ENCODE data around the gene ENTR1.

GRCh38 chr9:136368190-136368589 is 42.2 kb downstream of the ENTR1 start:
- TF ChIP-seq STAG1 (CRISPR knock-in tag; IDR thresholded peaks at IDR 0.05) (no peak), ZMYM4 (CRISPR knock-in tag; IDR thresholded peaks at IDR 0.05) (no peak), MTA1 (CRISPR knock-in tag; IDR thresholded peaks at IDR 0.05; ENCODE audit: borderline replicate concordance) (no peak), BRCA1 (CRISPR knock-in tag; IDR thresholded peaks at IDR 0.05) (no peak), CTCF (CRISPR knock-in tag; IDR thresholded peaks at IDR 0.05) (no peak), POLR2A (IDR thresholded peaks at IDR 0.05; ENCODE audit: insufficient read depth in 1 of 2, low read depth in 2 of 2, low read length in 2 of 2) (no peak), PREB (CRISPR knock-in tag; IDR thresholded peaks at IDR 0.05) (no peak), ZHX1 (CRISPR knock-in tag; IDR thresholded peaks at IDR 0.05; ENCODE audit: low read depth) (no peak), MIXL1 (CRISPR knock-in tag; IDR thresholded peaks at IDR 0.05) (no peak), MXI1 (IDR thresholded peaks at IDR 0.05; ENCODE audit: borderline replicate concordance, low read depth, low read length) (no peak), ETV6 (CRISPR knock-in tag; conservative IDR thresholded peaks at IDR 0.05) (no peak), HIVEP1 (CRISPR knock-in tag; IDR thresholded peaks at IDR 0.05) (no peak), PTBP1 (IDR thresholded peaks at IDR 0.05; ENCODE audit: low read depth, low read length, poor library complexity, severe bottlenecking) (no peak), ZBTB1 (CRISPR knock-in tag; IDR thresholded peaks at IDR 0.05; ENCODE audit: borderline replicate concordance) (no peak)

Data from HepG2 (cell line).